ENCODE results near the gene URM1.

- TF ChIP-seq CTCF (IDR thresholded peaks at IDR 0.05; ENCODE audit: low read length) (no peak), EZH2 (IDR thresholded peaks at IDR 0.05; ENCODE audit: borderline replicate concordance, low read length) (no peak)
Measured at GRCh38 chr9:128340691-128341434, 30.3 kb upstream of the URM1 start.

All from OCI-LY1 (cell line).